ENCODE data around the gene FOXP2. TPM values are rescaled to one million over a fixed set of nuclear protein-coding genes. Genes with fewer than 3 reads are reported as not detected.

Gene FOXP2
- total RNA-seq, 1 experiment from 2014 or later, result 0.17 TPM

GRCh38 chr7:114504586-114504985 lies 90.0 kb downstream of the FOXP2 start:
- H3K4me3 Mint-ChIP-seq, result no peak overlapping the region
- H3K9me3 Mint-ChIP-seq, result no peaks in the 10 kb centered on the region
- no peak overlapping the region for H3K27ac Mint-ChIP-seq
- no peaks in the 10 kb centered on the region for H3K36me3 Mint-ChIP-seq
- DNase-seq (ENCODE audit: low spot score) (no peak), ATAC-seq (no peak)
- ChIA-PET POLR2A (no interaction called here), CTCF (no interaction called here)
- TF ChIP-seq ARID4B (CRISPR knock-in tag; IDR thresholded peaks at IDR 0.05; ENCODE audit: borderline replicate concordance) (no peak), PRRX2 (CRISPR knock-in tag; IDR thresholded peaks at IDR 0.05) (no peak), ZNF512 (CRISPR knock-in tag; IDR thresholded peaks at IDR 0.05; ENCODE audit: borderline replicate concordance) (no peak), RELA (CRISPR knock-in tag; IDR thresholded peaks at IDR 0.05; ENCODE audit: borderline replicate concordance) (no peak), NFYB (CRISPR knock-in tag; conservative IDR thresholded peaks at IDR 0.05; ENCODE audit: low read depth) (no peak), ATF6 (CRISPR knock-in tag; IDR thresholded peaks at IDR 0.05) (no peak), SMAD4 (CRISPR knock-in tag; IDR thresholded peaks at IDR 0.05) (no peak), ATF3 (CRISPR knock-in tag; conservative IDR thresholded peaks at IDR 0.05) (no peak), NFE2L1 (CRISPR knock-in tag; IDR thresholded peaks at IDR 0.05) (no peak), FOXK1 (CRISPR knock-in tag; IDR thresholded peaks at IDR 0.05) (no peak), SP1 (CRISPR knock-in tag; conservative IDR thresholded peaks at IDR 0.05) (no peak), EMX1 (CRISPR knock-in tag; IDR thresholded peaks at IDR 0.05) (no peak), ERG (CRISPR knock-in tag; IDR thresholded peaks at IDR 0.05) (no peak), ZNF416 (CRISPR knock-in tag; IDR thresholded peaks at IDR 0.05) (no peak), ZNF281 (CRISPR knock-in tag; IDR thresholded peaks at IDR 0.05) (no peak), CDX4 (CRISPR knock-in tag; IDR thresholded peaks at IDR 0.05; ENCODE audit: borderline replicate concordance) (no peak), OVOL2 (CRISPR knock-in tag; IDR thresholded peaks at IDR 0.05; ENCODE audit: borderline replicate concordance) (no peak), CREM (CRISPR knock-in tag; IDR thresholded peaks at IDR 0.05) (no peak), IRF2 (CRISPR knock-in tag; IDR thresholded peaks at IDR 0.05; ENCODE audit: borderline replicate concordance, low read depth) (no peak)
- no peaks in the 10 kb centered on the region for H3K4me1 Mint-ChIP-seq
- H3K27me3 Mint-ChIP-seq (ENCODE audit: low read depth), result no peaks in the 10 kb centered on the region

Data from WTC11 (cell line).